OCI-M2 (cell line): ENCODE measurements around the gene POLR3H.
A peak's percentile ranks its signal among the peaks of the same experiment; 100 is the strongest.
"Not testable (repeated sequence)": the region's sequence is repeated elsewhere in the genome, so short reads cannot be mapped to it uniquely, and the experiment has no call there.

Experiments
- DNase-seq: peaks from one replicate; lab custom pipeline; 2025; ENCODE audit not compliant: unreplicated experiment; lab: John Stamatoyannopoulos, UW

Gene POLR3H

GRCh38 chr22:41543854-41544670 is at the start of gene POLR3H:
Gene POLR3H (minus strand): TSS chr22:41544470. CDS start chr22:41544101, 369 bp downstream.
- peak; percentile 65 for DNase-seq

GRCh38 chr22:41593336-41593960 is 49.2 kb upstream of the POLR3H start:
- DNase-seq, result not testable (repeated sequence)

- DNase-seq, result peak; percentile 97
Measured at GRCh38 chr22:41589391-41590241, 45.3 kb upstream of the POLR3H start, which contains the start of gene PMM1. Gene PMM1 (minus strand): TSS chr22:41589840. CDS start chr22:41589805, 35 bp downstream.

- DNase-seq, result no peak
Measured at GRCh38 chr22:41587347-41587723, 43.1 kb upstream of the POLR3H start.

GRCh38 chr22:41585898-41586297 is 41.6 kb upstream of the POLR3H start:
- no peak for DNase-seq

GRCh38 chr22:41584881-41585280 is 40.6 kb upstream of the POLR3H start:
- DNase-seq, result no peak

GRCh38 chr22:41582694-41583093 is 38.4 kb upstream of the POLR3H start:
- DNase-seq, result no peak

- no peak for DNase-seq
Measured at GRCh38 chr22:41579997-41580355, 35.7 kb upstream of the POLR3H start.

- no peak for DNase-seq
Measured at GRCh38 chr22:41579297-41579996, 35.2 kb upstream of the POLR3H start.

- no peak for DNase-seq
Measured at GRCh38 chr22:41578818-41579217, 34.5 kb upstream of the POLR3H start.

GRCh38 chr22:41578114-41578513 is 33.8 kb upstream of the POLR3H start:
- no peak for DNase-seq

GRCh38 chr22:41576877-41577276 is 32.6 kb upstream of the POLR3H start:
- no peak for DNase-seq

GRCh38 chr22:41575533-41575932 is 31.3 kb upstream of the POLR3H start:
- no peak for DNase-seq

- no peak for DNase-seq
Measured at GRCh38 chr22:41574847-41575381, 30.6 kb upstream of the POLR3H start.

- no peak for DNase-seq
Measured at GRCh38 chr22:41573677-41574076, 29.4 kb upstream of the POLR3H start.

- DNase-seq, result not testable (repeated sequence)
Measured at GRCh38 chr22:41572305-41572704, 28.0 kb upstream of the POLR3H start.

- no peak for DNase-seq
Measured at GRCh38 chr22:41571786-41572185, 27.5 kb upstream of the POLR3H start.

GRCh38 chr22:41570221-41570620 is 26.0 kb upstream of the POLR3H start:
- DNase-seq, result no peak

GRCh38 chr22:41568811-41569210 is 24.5 kb upstream of the POLR3H start:
- DNase-seq, result no peak

- no peak for DNase-seq
Measured at GRCh38 chr22:41567512-41567768, 23.2 kb upstream of the POLR3H start.
